HCT116 (cell line): ENCODE measurements around the gene CYGB. TPM values are rescaled to one million over a fixed set of nuclear protein-coding genes. Genes with fewer than 3 reads are reported as not detected.

Experiments used
- ATAC-seq: fragments of 200-7000 bp; cut with Tn5 transposase; 2 replicates; pipeline ENCODE4 v1.9.1; 2020; ENCODE audit warnings: mild to moderate bottlenecking, moderate library complexity
- BruUV-seq: library from RNA; stranded (reverse); fragments of 400-500 nt; replicated peaks from 2 replicates; lab custom pipeline; 2021; lab: Mats Ljungman, UMichigan
- CTCF ChIA-PET: fragments of 300-600 bp; sonication (Branson Sonifier 250); formaldehyde crosslinking; loops from one replicate; lab custom pipeline; 2021; ENCODE audit warnings: antibody characterized with exemption; lab: Charles Lee
- POLR2A ChIA-PET: fragments of 300-600, 350-600 bp; sonication (Branson Sonifier 250); formaldehyde crosslinking; loops from one replicate; lab custom pipeline; 2021; ENCODE audit warnings: antibody characterized with exemption; lab: Charles Lee
- RAD21 ChIA-PET, 2 experiments: fragments of 300-600 bp; sonication (Branson Sonifier 250); formaldehyde crosslinking; loops; one replicate each; lab custom pipeline; 2023; ENCODE audit warnings: low total read pairs in 2 of 2; ENCODE audit not compliant: uncharacterized antibody in 2 of 2, unreplicated experiment in 2 of 2, low non-redundant PET in 1 of 2; lab: Charles Lee
- DNase-seq: peaks from one replicate; pipeline ENCODE4 v3.0.0-alpha.2; 2010; ENCODE audit warnings: low read depth, low spot score
- H2AFZ ChIP-seq: fragments of 200-600 bp; shearing (Covaris generic), sonication (generic); 2 replicates; pipeline ENCODE4 v1.6.1; 2017; ENCODE audit warnings: low read depth, mixed run types, mixed read lengths, antibody characterized with exemption, low read length; ENCODE audit not compliant: poor library complexity, severe bottlenecking
- H3K27ac ChIP-seq: 2 replicates; pipeline ENCODE4 v1.5.1; 2012; ENCODE audit warnings: low read depth, low read length
- H3K27me3 ChIP-seq: fragments of 200-600 bp; sonication (generic); 2 replicates; pipeline ENCODE4 v1.6.1; 2016; ENCODE audit warnings: mixed run types, low read length, mixed read lengths; ENCODE audit not compliant: insufficient read depth
- H3K36me3 ChIP-seq, 2 experiments: fragments of 200-500 bp in 1 of 2; fragments of 200-600 bp in 1 of 2; sonication (Bioruptor generic) in 1 of 2; sonication (generic) in 1 of 2; 2 replicates each; pipeline versions ENCODE4 v1.5.1 to v1.6.1; 2014 to 2016; ENCODE audit warnings: low read length in 2 of 2, inconsistent platforms in 1 of 2, mixed read lengths in 1 of 2, mixed run types in 1 of 2; ENCODE audit not compliant: insufficient read depth in 2 of 2, control insufficient read depth in 1 of 2
- H3K4me1 ChIP-seq, 2 experiments: fragments of 200-600 bp in 1 of 2; sonication (generic) in 1 of 2; 2 replicates each; pipeline versions ENCODE4 v1.5.1 to v1.6.1; 2012 to 2017; ENCODE audit warnings: low read length in 2 of 2, inconsistent platforms in 1 of 2, mild to moderate bottlenecking in 1 of 2, mixed read lengths in 1 of 2, mixed run types in 1 of 2, moderate library complexity in 1 of 2; ENCODE audit not compliant: insufficient read depth in 2 of 2, control insufficient read depth in 1 of 2
- H3K4me2 ChIP-seq: fragments of 200-600 bp; sonication (generic); 2 replicates; pipeline ENCODE4 v1.6.1; 2017; ENCODE audit warnings: mixed run types, low read length, mixed read lengths
- H3K4me3 ChIP-seq, 2 experiments: fragments of 200-600 bp in 1 of 2; sonication (generic) in 1 of 2; replicated peaks in 1 of 2; 2 replicates each; pipeline ENCODE4 v1.5.1; 2011 to 2016; ENCODE audit warnings: low read length in 2 of 2, control low read depth in 1 of 2, low read depth in 1 of 2, mild to moderate bottlenecking in 1 of 2, mixed read lengths in 1 of 2, mixed run types in 1 of 2
- H3K79me2 ChIP-seq: fragments of 200-600 bp; sonication (generic); 2 replicates; pipeline ENCODE4 v1.6.1; 2017; ENCODE audit warnings: mild to moderate bottlenecking, mixed run types, low read length, moderate library complexity, mixed read lengths; ENCODE audit not compliant: insufficient read depth
- H3K9ac ChIP-seq: fragments of 200-600 bp; sonication (generic); 2 replicates; pipeline ENCODE4 v1.6.1; 2016; ENCODE audit warnings: low read length, mixed read lengths
- H3K9me2 ChIP-seq: fragments of 200-600 bp; sonication (generic), shearing (Covaris generic); 2 replicates; pipeline ENCODE4 v1.6.1; 2017; ENCODE audit warnings: mixed run types, mild to moderate bottlenecking, moderate library complexity; ENCODE audit not compliant: insufficient read depth
- H3K9me3 ChIP-seq, 2 experiments: fragments of 200-500 bp in 1 of 2; fragments of 200-600 bp in 1 of 2; sonication (Bioruptor generic) in 1 of 2; sonication (generic) in 1 of 2; 2 replicates each; pipeline ENCODE4 v1.6.1; 2014 to 2017; ENCODE audit warnings: low read length in 2 of 2, mixed read lengths in 2 of 2, inconsistent platforms in 1 of 2, low read depth in 1 of 2, mild to moderate bottlenecking in 1 of 2, mixed run types in 1 of 2, moderate library complexity in 1 of 2; ENCODE audit not compliant: control insufficient read depth in 1 of 2, insufficient read depth in 1 of 2
- H4K20me1 ChIP-seq: fragments of 200-600 bp; sonication (generic), shearing (Covaris generic); 2 replicates; pipeline ENCODE4 v1.6.1; 2017; ENCODE audit warnings: mixed run types, mild to moderate bottlenecking, moderate library complexity; ENCODE audit not compliant: insufficient read depth
- ATF3 ChIP-seq: IDR thresholded peaks from 2 replicates; pipeline ENCODE4 v1.6.1; 2012
- CEBPB ChIP-seq: IDR thresholded peaks from 2 replicates; pipeline ENCODE4 v1.6.1; 2012; ENCODE audit warnings: low read depth
- EZH2phosphoT487 ChIP-seq: fragments of 200-600 bp; IDR thresholded peaks from 2 replicates; pipeline ENCODE4 v1.6.1; 2018; ENCODE audit warnings: antibody characterized with exemption, borderline replicate concordance
- FOSL1 ChIP-seq: IDR thresholded peaks from 2 replicates; pipeline ENCODE4 v1.6.1; 2012; ENCODE audit warnings: low read depth
- POLR2AphosphoS5 ChIP-seq: IDR thresholded peaks from 2 replicates; pipeline ENCODE4 v1.6.1; 2011; ENCODE audit warnings: mild to moderate bottlenecking, low read depth, low read length, moderate library complexity
- RAD21 ChIP-seq: IDR thresholded peaks from 2 replicates; pipeline ENCODE4 v1.6.1; 2012; ENCODE audit warnings: low read depth, mild to moderate bottlenecking
- SP1 ChIP-seq: IDR thresholded peaks from 2 replicates; pipeline ENCODE4 v1.6.1; 2012; ENCODE audit warnings: low read depth
- SRF ChIP-seq: IDR thresholded peaks from 2 replicates; pipeline ENCODE4 v1.6.1; 2012; ENCODE audit warnings: low read depth
- TCF7L2 ChIP-seq: IDR thresholded peaks from 2 replicates; pipeline ENCODE4 v1.7.0; 2011; ENCODE audit warnings: borderline replicate concordance, inconsistent platforms; ENCODE audit not compliant: insufficient read depth, insufficient read length; ENCODE audit errors: extremely low read depth
- YY1 ChIP-seq: IDR thresholded peaks from 2 replicates; pipeline ENCODE4 v1.6.1; 2011; ENCODE audit warnings: low read length, low read depth, moderate library complexity, mild to moderate bottlenecking; ENCODE audit not compliant: insufficient replicate concordance; ENCODE audit errors: extremely low read depth
- ZFX ChIP-seq: fragments of 450-650 bp; IDR thresholded peaks from 2 replicates; pipeline ENCODE4 v1.6.1; 2017
- intact Hi-C: fragments of 100-400 bp; cut with micrococcal nuclease; formaldehyde crosslinking; loops from 2 replicates; pipeline ENCODE4 v1.10.0; 2022
- total RNA-seq: library from RNA; stranded (reverse); gene quantifications from one replicate; pipeline ENCODE4 v1.2.1, GENCODE V29; 2021; ENCODE audit not compliant: unreplicated experiment

CYGB gene
- total RNA-seq, 1 experiment from 2014 or later, result 0.66 TPM

GRCh38 chr17:76543826-76544545, 6.5 kb upstream of the CYGB start:
- CTCF ChIA-PET, result interaction anchor here (1.1 to 1.4 kb wide), 4 partner anchors 13 to 178 kb away, joined by 3 to 5 read pairs (median 3); no protein-coding TSS in a partner anchor

GRCh38 chr17:76543482-76543825, 5.9 kb upstream of the CYGB start:
- no peak overlapping the region for H3K4me2 ChIP-seq
- RAD21 ChIA-PET, result no interaction called here
- BruUV-seq, result no TSS peak
- intact Hi-C loops, result no loop called here
- H3K79me2 ChIP-seq, result no peaks in the 10 kb centered on the region
- H3K9me3 ChIP-seq, result no peaks in the 10 kb centered on the region
- no peak for ATAC-seq
- DNase-seq, result no peak
- POLR2A ChIA-PET, result interaction anchor here (0.9 to 1.0 kb wide), 2 partner anchors 14 to 44 kb away, joined by 3 to 4 read pairs; no protein-coding TSS in a partner anchor
- H3K36me3 ChIP-seq, result no peaks in the 10 kb centered on the region
- TF ChIP-seq ZFX (no peak), FOSL1 (no peak), SP1 (no peak), TCF7L2 (no peak), ATF3 (no peak), YY1 (no peak), SRF (no peak)
- no peak overlapping the region for H3K4me3 ChIP-seq
- peaks cover 8 to 29% of the 10 kb centered on the region in 2 experiments for H3K4me1 ChIP-seq
- no peak overlapping the region for H3K9ac ChIP-seq
- no peak overlapping the region for H3K27ac ChIP-seq
- CTCF ChIA-PET, result interaction anchor here (1.1 to 1.4 kb wide), 4 partner anchors 14 to 178 kb away, joined by 3 to 5 read pairs (median 3); no protein-coding TSS in a partner anchor
- no peak overlapping the region for H2AFZ ChIP-seq
- H3K27me3 ChIP-seq, result no peaks in the 10 kb centered on the region
- no peaks in the 10 kb centered on the region for H4K20me1 ChIP-seq
- no peaks in the 10 kb centered on the region for H3K9me2 ChIP-seq

More at GRCh38 chr17:76543826-76544545, 6.5 kb upstream of the CYGB start:
- no TSS peak for BruUV-seq
- Histone ChIP-seq H4K20me1 (no peaks in the 10 kb centered on the region), H3K4me3 (no peak overlapping the region), H3K9ac (no peak overlapping the region), H3K27me3 (no peaks in the 10 kb centered on the region), H3K9me3 (no peaks in the 10 kb centered on the region), H3K4me2 (no peak overlapping the region), H3K79me2 (no peaks in the 10 kb centered on the region), H3K36me3 (no peaks in the 10 kb centered on the region), H2AFZ (no peak overlapping the region), H3K27ac (no peak overlapping the region), H3K9me2 (no peaks in the 10 kb centered on the region), H3K4me1 (peaks cover 8 to 29% of the 10 kb centered on the region in 2 experiments)
- ATAC-seq, result no peak
- no peak for TF ChIP-seq RAD21
- TF ChIP-seq POLR2AphosphoS5, result no peak
- no peak for TF ChIP-seq CEBPB
- TF ChIP-seq EZH2phosphoT487, result no peak
- no peak for DNase-seq
- ChIA-PET RAD21 (no interaction called here), POLR2A (interaction anchor here (0.9 to 1.0 kb wide), 2 partner anchors 13 to 45 kb away, joined by 3 to 4 read pairs; no protein-coding TSS in a partner anchor)
- intact Hi-C loops, result no loop called here
